Measurements from ENCODE around the gene NSFL1C.

Gene NSFL1C

DNA sequence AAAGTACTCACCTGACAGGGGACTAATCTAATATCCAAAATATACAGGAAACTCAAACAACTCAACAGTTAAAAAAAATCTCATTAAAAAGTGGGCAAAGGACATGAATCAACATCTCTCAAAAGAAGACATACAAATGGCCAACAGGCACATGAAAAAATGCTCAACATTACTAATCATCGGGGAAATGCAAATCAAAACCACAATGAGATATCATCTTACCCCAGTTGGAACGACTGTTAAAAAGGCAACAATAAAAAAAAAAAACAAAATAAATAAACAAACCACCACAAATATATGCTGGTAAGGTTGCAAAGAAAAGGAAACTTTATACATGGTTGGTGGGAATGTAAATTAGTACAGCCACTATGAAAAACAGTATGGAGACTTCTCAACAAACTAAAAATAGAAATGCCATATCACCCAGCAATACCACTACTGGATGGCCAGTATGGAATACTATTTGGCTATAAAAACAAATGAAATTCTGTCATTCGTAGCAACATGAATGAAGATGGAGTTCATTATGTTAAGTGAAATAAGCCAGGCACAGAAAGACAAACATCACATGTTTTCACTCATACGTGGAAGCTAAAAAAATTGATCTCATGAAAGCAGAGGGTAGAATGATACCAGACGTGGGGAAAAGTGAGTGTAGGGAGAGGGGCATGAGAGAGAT lies 17.9 kb upstream of the NSFL1C start:
- DNase-seq (ENCODE audit: extremely low read depth, low read depth) = no peak
- TF ChIP-seq, protein P1, sequence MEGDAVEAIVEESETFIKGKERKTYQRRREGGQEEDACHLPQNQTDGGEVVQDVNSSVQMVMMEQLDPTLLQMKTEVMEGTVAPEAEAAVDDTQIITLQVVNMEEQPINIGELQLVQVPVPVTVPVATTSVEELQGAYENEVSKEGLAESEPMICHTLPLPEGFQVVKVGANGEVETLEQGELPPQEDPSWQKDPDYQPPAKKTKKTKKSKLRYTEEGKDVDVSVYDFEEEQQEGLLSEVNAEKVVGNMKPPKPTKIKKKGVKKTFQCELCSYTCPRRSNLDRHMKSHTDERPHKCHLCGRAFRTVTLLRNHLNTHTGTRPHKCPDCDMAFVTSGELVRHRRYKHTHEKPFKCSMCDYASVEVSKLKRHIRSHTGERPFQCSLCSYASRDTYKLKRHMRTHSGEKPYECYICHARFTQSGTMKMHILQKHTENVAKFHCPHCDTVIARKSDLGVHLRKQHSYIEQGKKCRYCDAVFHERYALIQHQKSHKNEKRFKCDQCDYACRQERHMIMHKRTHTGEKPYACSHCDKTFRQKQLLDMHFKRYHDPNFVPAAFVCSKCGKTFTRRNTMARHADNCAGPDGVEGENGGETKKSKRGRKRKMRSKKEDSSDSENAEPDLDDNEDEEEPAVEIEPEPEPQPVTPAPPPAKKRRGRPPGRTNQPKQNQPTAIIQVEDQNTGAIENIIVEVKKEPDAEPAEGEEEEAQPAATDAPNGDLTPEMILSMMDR (IDR thresholded peaks at IDR 0.05; ENCODE audit: low read depth, low read length) = no peak

DNA sequence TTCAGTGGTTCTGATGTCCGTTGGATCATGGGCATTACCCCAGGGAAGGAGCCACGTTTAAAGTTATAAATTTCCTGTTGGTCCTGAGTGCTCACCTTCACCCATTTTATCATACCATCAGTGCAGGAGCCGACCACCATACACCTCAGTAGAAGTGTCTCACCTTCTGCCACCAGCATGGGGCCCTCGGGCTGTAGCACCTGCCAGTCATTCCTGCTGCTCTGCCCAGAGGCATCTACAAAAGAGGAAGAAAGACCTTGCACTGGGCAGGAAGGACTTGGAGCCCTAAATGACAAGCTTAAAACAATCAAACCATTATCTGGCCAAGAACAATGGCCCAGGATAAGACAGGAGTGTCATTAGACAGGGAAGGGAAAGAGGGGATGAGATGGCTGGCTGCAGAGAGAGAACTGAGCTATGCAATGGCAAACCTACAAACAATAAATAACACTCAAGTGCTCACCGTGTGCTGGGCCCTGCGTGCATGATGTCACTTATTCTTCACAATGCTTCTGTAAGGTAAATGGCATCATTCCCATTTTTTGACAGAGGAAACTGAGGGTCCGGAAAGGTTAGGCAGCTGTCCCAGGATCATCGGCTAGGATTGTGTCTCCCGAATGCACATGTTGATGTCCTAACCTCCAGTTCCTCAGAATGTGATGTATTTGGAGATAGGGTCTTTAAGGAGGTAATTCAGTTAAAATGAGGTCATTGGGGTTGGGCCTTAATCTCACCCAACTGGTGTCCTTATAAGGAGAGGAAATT lies 13.4 kb upstream of the NSFL1C start:
- no peak for DNase-seq (ENCODE audit: extremely low read depth, low read depth)
- TF ChIP-seq, protein P1 (IDR thresholded peaks at IDR 0.05; ENCODE audit: low read depth, low read length) = no peak

DNA sequence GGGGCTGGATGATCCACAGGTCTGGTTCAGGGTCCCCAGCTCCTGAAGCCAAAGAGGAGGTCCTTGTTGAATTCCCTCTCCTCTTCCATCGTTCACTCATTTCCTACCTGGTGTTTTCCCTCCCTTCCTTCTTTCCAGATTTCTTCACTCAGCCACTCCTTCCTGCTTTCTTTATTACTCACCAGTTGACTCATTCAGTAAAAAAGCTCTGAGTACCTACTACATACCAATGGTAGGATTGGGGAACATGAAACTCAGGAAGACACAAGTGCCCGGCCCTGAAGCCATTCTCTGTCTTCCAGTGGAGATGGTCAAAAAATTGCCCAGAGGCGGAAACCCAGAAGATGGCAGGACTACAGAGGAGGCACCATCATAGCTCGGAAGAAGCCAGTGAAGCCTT lies 11.9 kb upstream of the NSFL1C start:
- DNase-seq (ENCODE audit: extremely low read depth, low read depth) = no peak
- TF ChIP-seq, protein P1 (IDR thresholded peaks at IDR 0.05; ENCODE audit: low read depth, low read length) = no peak

DNA sequence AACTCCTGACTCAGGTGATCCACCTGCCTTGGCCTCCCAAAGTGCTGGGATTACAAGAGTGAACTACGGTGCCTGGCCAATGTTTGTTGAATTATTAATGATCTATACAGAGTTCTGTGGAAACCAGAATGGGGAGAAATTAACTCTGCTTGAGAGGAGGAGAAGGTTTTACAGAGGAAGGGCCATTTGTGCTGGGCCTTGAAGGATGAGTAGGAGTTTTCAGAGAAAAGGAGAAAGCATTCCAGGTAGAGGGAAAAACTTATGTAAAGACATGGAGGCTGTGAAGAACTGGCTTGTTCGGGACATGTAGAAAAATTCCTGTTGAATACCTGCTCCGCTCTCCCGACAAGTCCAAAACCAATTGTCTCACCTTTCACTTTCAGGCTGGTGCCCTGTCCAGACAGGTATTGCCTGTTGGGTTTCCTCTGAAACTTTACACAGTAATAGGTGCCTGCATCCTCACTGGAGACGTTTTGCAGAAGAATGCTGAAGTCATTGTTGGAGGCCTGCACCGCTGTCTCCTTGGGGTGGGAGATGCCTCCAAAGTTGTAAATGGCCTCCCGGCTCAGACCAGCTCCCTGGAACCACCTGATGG lies 11.3 kb upstream of the NSFL1C start:
- TF ChIP-seq, protein P1 (IDR thresholded peaks at IDR 0.05; ENCODE audit: low read depth, low read length) = no peak
- DNase-seq (ENCODE audit: extremely low read depth, low read depth) = no peak

DNA sequence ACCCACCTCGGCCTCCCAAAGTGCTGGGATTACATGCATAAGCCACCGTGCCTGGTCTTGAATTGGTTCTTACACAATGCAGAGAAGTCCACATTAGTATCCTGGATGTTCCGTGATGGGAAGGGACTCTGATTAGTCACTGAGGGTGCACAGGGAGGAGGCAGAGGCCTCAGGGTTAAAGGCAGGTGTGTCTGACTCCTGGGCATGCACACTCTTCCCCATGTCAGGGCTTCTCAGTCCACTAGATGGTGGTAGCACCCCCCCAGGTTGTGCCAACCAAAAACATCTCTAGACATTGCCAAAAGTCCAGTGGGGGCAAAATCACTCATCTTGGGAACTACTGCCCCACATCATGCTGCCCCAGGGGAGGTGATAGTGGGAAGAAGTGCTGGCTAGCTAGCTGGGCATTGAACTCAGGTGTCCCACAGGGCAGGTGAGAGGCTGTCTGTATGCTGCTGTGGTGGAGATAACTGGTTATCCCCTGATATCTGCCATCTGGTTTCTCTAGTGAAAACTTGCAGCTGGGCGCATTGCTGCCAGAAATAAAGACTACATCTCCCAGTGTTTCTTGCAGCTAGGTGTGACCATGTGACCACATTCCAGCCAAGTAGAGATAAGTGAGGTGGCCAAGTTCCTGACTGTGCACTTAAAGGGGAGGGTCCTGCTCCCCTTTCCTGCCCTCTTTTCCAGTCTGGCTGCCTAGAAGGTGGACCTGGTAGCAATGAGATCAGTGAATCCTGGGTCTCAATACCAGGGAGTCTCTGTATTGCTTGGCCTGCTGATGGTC lies 8.4 kb upstream of the NSFL1C start:
- TF ChIP-seq, protein P1 (IDR thresholded peaks at IDR 0.05; ENCODE audit: low read depth, low read length) = no peak
- no peak for DNase-seq (ENCODE audit: extremely low read depth, low read depth)

DNA sequence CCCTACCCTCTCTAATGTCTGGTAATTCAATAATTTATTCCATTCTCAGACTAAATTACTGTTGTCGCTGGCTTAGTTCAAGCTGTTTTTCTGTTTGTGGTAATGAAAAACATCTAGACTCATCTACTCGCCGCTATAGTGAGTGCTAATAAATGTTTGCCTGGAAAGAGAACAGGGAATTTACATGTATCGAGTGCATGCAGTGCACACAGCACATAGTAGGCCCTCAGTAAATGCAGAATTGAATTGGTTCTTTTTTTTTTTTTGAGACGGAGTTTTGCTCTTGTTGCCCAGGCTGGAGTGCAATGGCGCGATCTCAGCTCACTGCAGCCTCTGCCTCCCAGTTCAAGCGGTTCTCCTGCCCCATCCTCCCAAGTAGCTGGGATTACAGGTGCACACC lies 7.7 kb upstream of the NSFL1C start:
- DNase-seq (ENCODE audit: extremely low read depth, low read depth) = no peak
- TF ChIP-seq, protein P1 (IDR thresholded peaks at IDR 0.05; ENCODE audit: low read depth, low read length) = no peak
